DMS114 treated with DMSO at 0.1 percent for 48 hours (cell line): ENCODE measurements around the gene RNF10.
A peak's percentile ranks its signal among the peaks of the same experiment; 100 is the strongest.
"Not testable (repeated sequence)": the region's sequence is repeated elsewhere in the genome, so short reads cannot be mapped to it uniquely, and the experiment has no call there.

Experiments used
- DNase-seq: peaks from one replicate; lab custom pipeline; 2025; ENCODE audit not compliant: unreplicated experiment; lab: John Stamatoyannopoulos, UW

RNF10 gene

GRCh38 chr12:120528861-120529525 is 5.2 kb upstream of the RNF10 start, which contains the start of gene COQ5:
Gene COQ5 (minus strand): TSS chr12:120529158. CDS start chr12:120529141, 17 bp downstream.
- peak; percentile 85 for DNase-seq

GRCh38 chr12:120529641-120530417 is 4.3 kb upstream of the RNF10 start:
- no peak for DNase-seq

GRCh38 chr12:120530418-120530761 is 3.8 kb upstream of the RNF10 start:
- not testable (repeated sequence) for DNase-seq

GRCh38 chr12:120532701-120533238 is 1.4 kb upstream of the RNF10 start:
- DNase-seq, result no peak

GRCh38 chr12:120534703-120535655 is 823 bp downstream of the RNF10 start:
- no peak for DNase-seq

- DNase-seq, result no peak
These were observed 2.1 kb downstream of the RNF10 start for GRCh38 chr12:120536064-120536791.

- no peak for DNase-seq
These were observed 3.7 kb downstream of the RNF10 start for GRCh38 chr12:120537856-120538220.

GRCh38 chr12:120538281-120539156 is 4.4 kb downstream of the RNF10 start:
- DNase-seq, result no peak

- DNase-seq, result no peak
These were observed 5.1 kb downstream of the RNF10 start for GRCh38 chr12:120539303-120539702.

GRCh38 chr12:120540445-120540844 is 6.3 kb downstream of the RNF10 start:
- no peak for DNase-seq

- DNase-seq, result no peak
These were observed 8.0 kb downstream of the RNF10 start for GRCh38 chr12:120542166-120542565.

GRCh38 chr12:120544691-120545090 is 10.5 kb downstream of the RNF10 start:
- no peak for DNase-seq

GRCh38 chr12:120546050-120546386 is 11.9 kb downstream of the RNF10 start:
- DNase-seq, result no peak

- no peak for DNase-seq
These were observed 20.5 kb downstream of the RNF10 start for GRCh38 chr12:120554678-120555077.

- no peak for DNase-seq
These were observed 23.4 kb downstream of the RNF10 start for GRCh38 chr12:120557589-120557988.

GRCh38 chr12:120562906-120563305 is 28.8 kb downstream of the RNF10 start:
- no peak for DNase-seq

- no peak for DNase-seq
These were observed 29.3 kb downstream of the RNF10 start for GRCh38 chr12:120563495-120563894.

- DNase-seq, result no peak
These were observed 37.1 kb downstream of the RNF10 start for GRCh38 chr12:120571299-120571698.

GRCh38 chr12:120573560-120573959 is 39.4 kb downstream of the RNF10 start:
- no peak for DNase-seq

GRCh38 chr12:120574106-120574505 is 40.0 kb downstream of the RNF10 start:
- no peak for DNase-seq
